H1 (cell line): ENCODE data around the gene KSR2. TPM values are rescaled to one million over a fixed set of nuclear protein-coding genes. Genes with fewer than 3 reads are reported as not detected.

Experiments used
- CTCF ChIA-PET: fragments of 300-600 bp; sonication (Branson Sonifier 250); formaldehyde crosslinking; loops from one replicate; lab custom pipeline; 2021; ENCODE audit not compliant: partially characterized antibody; lab: Charles Lee
- POLR2A ChIA-PET: fragments of 300-600 bp; sonication (Branson Sonifier 250); formaldehyde crosslinking; loops from one replicate; lab custom pipeline; 2021; ENCODE audit warnings: inconsistent platforms; ENCODE audit not compliant: partially characterized antibody; lab: Charles Lee
- DNase-seq, 2 experiments: peaks; one replicate each; pipeline versions ENCODE4 v3.0.0 to v3.0.0-alpha.2; 2010 to 2022; ENCODE audit warnings: low spot score in 2 of 2, low read depth in 1 of 2, mixed read lengths in 1 of 2
- FAIRE-seq: peaks from 2 replicates; lab custom pipeline; 2011; peaks lifted over from hg19 to GRCh38; lab: Jason Lieb, UNC
- H2AFZ ChIP-seq: 2 replicates; pipeline ENCODE4 v1.8.1; 2012; ENCODE audit warnings: low read length, inconsistent platforms
- H2AK5ac ChIP-seq: 2 replicates; pipeline ENCODE4 v1.6.1; 2013; ENCODE audit warnings: low read depth, low read length
- H2BK120ac ChIP-seq: replicated peaks from 2 replicates; pipeline ENCODE3; 2013; ENCODE audit warnings: low read depth, low read length, inconsistent platforms
- H2BK12ac ChIP-seq: 2 replicates; pipeline ENCODE4 v1.6.1; 2013; ENCODE audit warnings: low read depth, low read length
- H2BK15ac ChIP-seq: 2 replicates; pipeline ENCODE4 v1.6.1; 2013; ENCODE audit warnings: low read length
- H2BK20ac ChIP-seq: 2 replicates; pipeline ENCODE4 v1.6.1; 2013; ENCODE audit warnings: low read length
- H2BK5ac ChIP-seq: 2 replicates; pipeline ENCODE4 v1.6.1; 2013; ENCODE audit warnings: low read depth, low read length
- H3K14ac ChIP-seq: 2 replicates; pipeline ENCODE4 v1.6.1; 2013; ENCODE audit warnings: inconsistent platforms; ENCODE audit not compliant: insufficient read length
- H3K18ac ChIP-seq: 2 replicates; pipeline ENCODE4 v1.6.1; 2013; ENCODE audit warnings: low read length; ENCODE audit errors: extremely low read depth
- H3K23ac ChIP-seq: 2 replicates; pipeline ENCODE4 v1.6.1; 2013; ENCODE audit warnings: inconsistent platforms; ENCODE audit not compliant: insufficient read length
- H3K23me2 ChIP-seq: 2 replicates; pipeline ENCODE4 v1.6.1; 2013; ENCODE audit warnings: low read depth, low read length
- H3K27ac ChIP-seq: 2 replicates; pipeline ENCODE4 v1.6.1; 2011; ENCODE audit warnings: low read depth, low read length, inconsistent platforms
- H3K27me3 ChIP-seq, 4 experiments: replicated peaks in 1 of 4; 1 replicate in 1 of 4; 2 replicates in 3 of 4; pipeline versions ENCODE4 v1.6.1 to v1.8.1; 2011 to 2013; ENCODE audit warnings: low read length in 3 of 4, mild to moderate bottlenecking in 3 of 4, inconsistent platforms in 2 of 4, mixed read lengths in 2 of 4, moderate library complexity in 1 of 4; ENCODE audit not compliant: control insufficient read depth in 3 of 4, insufficient read depth in 3 of 4; ENCODE audit errors: extremely low read depth in 1 of 4
- H3K36me3 ChIP-seq, 4 experiments: 2 replicates each; pipeline versions ENCODE4 v1.6.1 to v1.8.1; 2011 to 2013; ENCODE audit warnings: mild to moderate bottlenecking in 4 of 4, low read length in 3 of 4, moderate library complexity in 2 of 4, control low read depth in 1 of 4, inconsistent platforms in 1 of 4; ENCODE audit not compliant: insufficient read depth in 4 of 4, control insufficient read depth in 2 of 4
- H3K4ac ChIP-seq: replicated peaks from 2 replicates; pipeline ENCODE3; 2013; ENCODE audit warnings: low read length, low read depth, mixed read lengths, inconsistent platforms; ENCODE audit not compliant: insufficient read length
- H3K4me1 ChIP-seq, 4 experiments: replicated peaks in 1 of 4; 1 replicate in 1 of 4; 2 replicates in 3 of 4; pipeline versions ENCODE4 v1.6.1 to v1.8.1; 2011 to 2013; ENCODE audit warnings: low read length in 3 of 4, inconsistent platforms in 2 of 4, mixed read lengths in 1 of 4; ENCODE audit not compliant: insufficient read depth in 4 of 4, control insufficient read depth in 3 of 4
- H3K4me2 ChIP-seq, 2 experiments: 2 replicates each; pipeline versions ENCODE4 v1.6.1 to v1.8.1; 2011 to 2013; ENCODE audit warnings: low read depth in 2 of 2, low read length in 2 of 2, control low read depth in 1 of 2, inconsistent platforms in 1 of 2, mild to moderate bottlenecking in 1 of 2; ENCODE audit not compliant: insufficient read depth in 1 of 2
- H3K4me3 ChIP-seq, 4 experiments: fragments of 200-600, 300-600 bp in 1 of 4; sonication (generic), shearing (Covaris generic), sonication (Bioruptor Twin) in 1 of 4; 2 replicates each; pipeline versions ENCODE4 v1.5.1 to v1.8.1; 2011 to 2016; ENCODE audit warnings: low read length in 4 of 4, low read depth in 3 of 4, control low read depth in 2 of 4, inconsistent platforms in 2 of 4, mild to moderate bottlenecking in 2 of 4, mixed read lengths in 1 of 4, moderate library complexity in 1 of 4; ENCODE audit not compliant: insufficient read depth in 2 of 4; ENCODE audit errors: extremely low read depth in 1 of 4
- H3K56ac ChIP-seq: replicated peaks from 2 replicates; pipeline ENCODE3; 2013; ENCODE audit warnings: low read depth, mild to moderate bottlenecking, mixed read lengths, low read length, inconsistent platforms; ENCODE audit not compliant: insufficient read length
- H3K79me1 ChIP-seq: 2 replicates; pipeline ENCODE4 v1.6.1; 2013; ENCODE audit warnings: low read depth, low read length, control low read depth
- H3K79me2 ChIP-seq, 2 experiments: 2 replicates each; pipeline versions ENCODE4 v1.6.1 to v1.8.1; 2012 to 2013; ENCODE audit warnings: low read length in 2 of 2, mild to moderate bottlenecking in 2 of 2, inconsistent platforms in 1 of 2; ENCODE audit not compliant: insufficient read depth in 2 of 2, control insufficient read depth in 1 of 2
- H3K9ac ChIP-seq, 4 experiments: replicated peaks in 1 of 4; 1 replicate in 1 of 4; 2 replicates in 3 of 4; pipeline versions ENCODE4 v1.6.1 to v1.8.1; 2011 to 2013; ENCODE audit warnings: low read depth in 3 of 4, low read length in 3 of 4, control low read depth in 2 of 4, mild to moderate bottlenecking in 2 of 4, moderate library complexity in 2 of 4, inconsistent platforms in 1 of 4; ENCODE audit errors: extremely low read depth in 1 of 4
- H3K9me3 ChIP-seq, 2 experiments: 2 replicates each; pipeline versions ENCODE4 v1.6.1 to v1.8.1; 2012 to 2013; ENCODE audit warnings: mild to moderate bottlenecking in 2 of 2, moderate library complexity in 2 of 2, control low read depth in 1 of 2, inconsistent platforms in 1 of 2, low read depth in 1 of 2, low read length in 1 of 2, mixed read lengths in 1 of 2; ENCODE audit not compliant: insufficient read depth in 2 of 2
- H4K20me1 ChIP-seq, 2 experiments: replicated peaks in 1 of 2; 2 replicates each; pipeline versions ENCODE3 to v1.8.1; 2011 to 2013; ENCODE audit warnings: inconsistent platforms in 2 of 2, low read length in 2 of 2, mild to moderate bottlenecking in 1 of 2; ENCODE audit not compliant: insufficient read depth in 2 of 2, control insufficient read depth in 1 of 2
- H4K5ac ChIP-seq: 2 replicates; pipeline ENCODE4 v1.6.1; 2013; ENCODE audit warnings: low read length, low read depth, mixed read lengths, inconsistent platforms; ENCODE audit not compliant: insufficient read length
- H4K8ac ChIP-seq: 2 replicates; pipeline ENCODE4 v1.8.0; 2013; ENCODE audit warnings: mild to moderate bottlenecking, moderate library complexity, low read length, inconsistent platforms; ENCODE audit not compliant: insufficient read depth; ENCODE audit errors: extremely low read depth
- H4K91ac ChIP-seq: replicated peaks from 2 replicates; pipeline ENCODE3; 2013; ENCODE audit warnings: low read length, mixed read lengths, inconsistent platforms; ENCODE audit not compliant: insufficient read length
- NANOG ChIP-seq: IDR thresholded peaks from 2 replicates; pipeline ENCODE4 v1.6.1; 2011; ENCODE audit warnings: low read length, low read depth, mild to moderate bottlenecking, inconsistent platforms; ENCODE audit not compliant: insufficient read depth, poor library complexity, severe bottlenecking
- WGBS, 2 experiments: shearing (Covaris generic) in 1 of 2; methylation state at CpG; one replicate each; pipeline versions ENCODE4 v1.1.6 to v1.1.7; 2013 to 2015; ENCODE audit warnings: low lambda C conversion rate in 2 of 2, mixed read lengths in 2 of 2, inconsistent platforms in 1 of 2, low coverage in 1 of 2, missing lambda C conversion rate in 1 of 2; ENCODE audit not compliant: insufficient replicate concordance in 2 of 2, insufficient coverage in 1 of 2, insufficient read length in 1 of 2; ENCODE audit errors: extremely low coverage in 1 of 2, missing lambda C conversion rate in 1 of 2; 5-methylcytosine and 5-hydroxymethylcytosine counted together
- polyA plus RNA-seq, 7 experiments: library from polyadenylated mRNA; depleted of rRNA in 3 of 7; stranded (reverse) in 5 of 7; unstranded in 2 of 7; fragments of >200 nt in 5 of 7; fragments of 200-250 nt in 2 of 7; gene quantifications; 1 replicate in 5 of 7; 2 replicates in 1 of 7; 4 replicates in 1 of 7; pipeline versions ENCODE4 v1.2.1 to v1.2.3, GENCODE V29; 2011 to 2013; ENCODE audit warnings: missing spikeins in 2 of 7, mixed read lengths in 2 of 7
- total RNA-seq: library from RNA; stranded (reverse); fragmentation: NEBNext Ultra II Directional; extraction: Animal tissue kit (Norgen Biotek cat#: 25700); gene quantifications from 2 replicates; pipeline ENCODE4 v1.2.1, GENCODE V29; 2021
- TF ChIP-seq, protein P1 (sequence below): IDR thresholded peaks from 2 replicates; pipeline ENCODE4 v1.6.1; 2012; ENCODE audit warnings: low read length, inconsistent platforms

The KSR2 gene
- total and polyA plus RNA-seq, 2 of the 8 experiments (the other 6 are each of a cell fraction or from before 2014, with no cell fraction given), result 0.74 to 2.2 TPM

DNA sequence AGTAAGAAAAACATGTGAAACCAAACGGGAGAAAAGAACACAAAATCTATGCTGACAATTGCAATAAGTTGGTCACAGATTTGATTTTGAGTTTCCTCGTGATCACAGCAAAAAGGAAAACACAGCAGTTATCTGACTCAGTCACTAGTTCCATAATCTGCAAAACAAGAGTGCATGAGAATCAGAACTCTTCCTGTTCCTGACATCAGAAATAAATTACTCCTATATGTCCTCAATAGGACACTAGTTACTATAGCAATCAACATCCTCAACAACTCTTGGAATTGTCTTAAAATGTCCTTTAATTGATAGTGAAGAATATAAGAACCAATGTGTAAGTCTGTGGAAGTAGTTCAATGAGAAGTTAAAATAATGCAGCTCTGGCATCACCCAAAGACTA lies 339.3 kb downstream of the KSR2 start:
- no peak overlapping the region for H2BK12ac ChIP-seq
- no peak overlapping the region for H4K91ac ChIP-seq
- no peak overlapping the region for H2BK20ac ChIP-seq
- no peaks in the 10 kb centered on the region for H3K79me2 ChIP-seq
- no peak overlapping the region for H3K18ac ChIP-seq
- no peak overlapping the region for H3K14ac ChIP-seq
- H4K8ac ChIP-seq, result no peak overlapping the region
- TF ChIP-seq, protein P1, sequence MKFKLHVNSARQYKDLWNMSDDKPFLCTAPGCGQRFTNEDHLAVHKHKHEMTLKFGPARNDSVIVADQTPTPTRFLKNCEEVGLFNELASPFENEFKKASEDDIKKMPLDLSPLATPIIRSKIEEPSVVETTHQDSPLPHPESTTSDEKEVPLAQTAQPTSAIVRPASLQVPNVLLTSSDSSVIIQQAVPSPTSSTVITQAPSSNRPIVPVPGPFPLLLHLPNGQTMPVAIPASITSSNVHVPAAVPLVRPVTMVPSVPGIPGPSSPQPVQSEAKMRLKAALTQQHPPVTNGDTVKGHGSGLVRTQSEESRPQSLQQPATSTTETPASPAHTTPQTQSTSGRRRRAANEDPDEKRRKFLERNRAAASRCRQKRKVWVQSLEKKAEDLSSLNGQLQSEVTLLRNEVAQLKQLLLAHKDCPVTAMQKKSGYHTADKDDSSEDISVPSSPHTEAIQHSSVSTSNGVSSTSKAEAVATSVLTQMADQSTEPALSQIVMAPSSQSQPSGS, result no peak
- no peak for TF ChIP-seq NANOG
- H2BK120ac ChIP-seq, result no peak overlapping the region
- no peak overlapping the region for H4K5ac ChIP-seq
- no peak overlapping the region for H3K23ac ChIP-seq
- no peak overlapping the region for H3K56ac ChIP-seq
- no peaks in the 10 kb centered on the region for H4K20me1 ChIP-seq
- 85% methylated on average over 2 of the region's 2 CpGs; no CpG with 5 or more reads in 1 of the 2 experiments for WGBS, 2 experiments
- no peak for DNase-seq
- no peak overlapping the region for H3K27ac ChIP-seq
- no peak overlapping the region for H3K9ac ChIP-seq
- ChIA-PET POLR2A (interaction anchor here (1.0 to 1.3 kb wide), 2 partner anchors 12 to 22 kb away, joined by 3 read pairs; no protein-coding TSS in a partner anchor), CTCF (no interaction called here)
- no peak overlapping the region for H2BK5ac ChIP-seq
- H3K79me1 ChIP-seq, result no peaks in the 10 kb centered on the region
- no peaks in the 10 kb centered on the region for H3K9me3 ChIP-seq
- H3K23me2 ChIP-seq, result 0 out of 2 replicates have a peak, but pooled peaks cover 2% of the 10 kb centered on the region
- no peak overlapping the region for H3K4me2 ChIP-seq
- no peaks in the 10 kb centered on the region for H3K27me3 ChIP-seq
- H3K4me1 ChIP-seq, result peaks cover 0 to 2% (median 0%) of the 10 kb centered on the region in 4 experiments; a peak in 2 of 7 replicates
- no peak overlapping the region for H2AFZ ChIP-seq
- H3K36me3 ChIP-seq, result no peaks in the 10 kb centered on the region
- no peak for FAIRE-seq
- no peak overlapping the region for H3K4me3 ChIP-seq
- H2AK5ac ChIP-seq, result no peak overlapping the region
- H2BK15ac ChIP-seq, result no peak overlapping the region
- no peak overlapping the region for H3K4ac ChIP-seq
